GM12891 (cell line): ENCODE measurements around the gene HTR3A.

Source experiments
- POLR2A ChIP-seq: IDR thresholded peaks from 2 replicates; pipeline ENCODE4 v1.6.1; 2011; ENCODE audit warnings: low read depth, low read length, control low read depth
- POLR2AphosphoS5 ChIP-seq: IDR thresholded peaks from 2 replicates; pipeline ENCODE4 v1.6.1; 2011; ENCODE audit warnings: low read depth, low read length, control low read depth
- SPI1 ChIP-seq: IDR thresholded peaks from 2 replicates; pipeline ENCODE4 v1.6.1; 2011; ENCODE audit warnings: low read depth, low read length, control low read depth
- TAF1 ChIP-seq: IDR thresholded peaks from 2 replicates; pipeline ENCODE4 v1.6.1; 2011; ENCODE audit warnings: low read depth, low read length, control low read depth

DNA sequence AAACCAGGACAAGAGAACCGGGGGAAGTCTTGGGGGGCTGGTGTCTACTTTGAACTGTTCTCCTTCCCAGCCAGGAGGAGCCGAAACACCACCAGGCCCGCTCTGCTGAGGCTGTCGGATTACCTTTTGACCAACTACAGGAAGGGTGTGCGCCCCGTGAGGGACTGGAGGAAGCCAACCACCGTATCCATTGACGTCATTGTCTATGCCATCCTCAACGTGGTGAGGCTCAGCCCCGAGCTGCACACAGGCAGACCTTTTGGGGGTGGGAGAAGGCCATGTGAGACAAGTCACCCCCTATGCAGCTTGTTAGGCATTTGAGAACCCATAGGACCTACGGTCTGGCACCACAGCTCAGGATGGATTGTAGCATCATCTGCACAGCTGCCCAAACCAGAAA, 2.8 kb downstream of the HTR3A start:
- TF ChIP-seq POLR2A, result no peak
- no peak for TF ChIP-seq TAF1
- no peak for TF ChIP-seq POLR2AphosphoS5
- no peak for TF ChIP-seq SPI1
